GM21825 (cell line): ENCODE measurements around the gene DMTF1.
A peak's percentile ranks its signal among the peaks of the same experiment; 100 is the strongest.
"Not testable (repeated sequence)": the region's sequence is repeated elsewhere in the genome, so short reads cannot be mapped to it uniquely, and the experiment has no call there.

Source experiments
- ATAC-seq: cut with Tn5 transposase; IDR thresholded peaks from one replicate; pipeline ENCODE4 v1.9.1; 2021; ENCODE audit warnings: mild to moderate bottlenecking, moderate library complexity; ENCODE audit not compliant: unreplicated experiment

DMTF1 gene, protein sequence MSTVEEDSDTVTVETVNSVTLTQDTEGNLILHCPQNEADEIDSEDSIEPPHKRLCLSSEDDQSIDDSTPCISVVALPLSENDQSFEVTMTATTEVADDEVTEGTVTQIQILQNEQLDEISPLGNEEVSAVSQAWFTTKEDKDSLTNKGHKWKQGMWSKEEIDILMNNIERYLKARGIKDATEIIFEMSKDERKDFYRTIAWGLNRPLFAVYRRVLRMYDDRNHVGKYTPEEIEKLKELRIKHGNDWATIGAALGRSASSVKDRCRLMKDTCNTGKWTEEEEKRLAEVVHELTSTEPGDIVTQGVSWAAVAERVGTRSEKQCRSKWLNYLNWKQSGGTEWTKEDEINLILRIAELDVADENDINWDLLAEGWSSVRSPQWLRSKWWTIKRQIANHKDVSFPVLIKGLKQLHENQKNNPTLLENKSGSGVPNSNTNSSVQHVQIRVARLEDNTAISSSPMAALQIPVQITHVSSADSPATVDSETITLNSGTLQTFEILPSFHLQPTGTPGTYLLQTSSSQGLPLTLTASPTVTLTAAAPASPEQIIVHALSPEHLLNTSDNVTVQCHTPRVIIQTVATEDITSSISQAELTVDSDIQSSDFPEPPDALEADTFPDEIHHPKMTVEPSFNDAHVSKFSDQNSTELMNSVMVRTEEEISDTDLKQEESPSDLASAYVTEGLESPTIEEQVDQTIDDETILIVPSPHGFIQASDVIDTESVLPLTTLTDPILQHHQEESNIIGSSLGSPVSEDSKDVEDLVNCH

DNA sequence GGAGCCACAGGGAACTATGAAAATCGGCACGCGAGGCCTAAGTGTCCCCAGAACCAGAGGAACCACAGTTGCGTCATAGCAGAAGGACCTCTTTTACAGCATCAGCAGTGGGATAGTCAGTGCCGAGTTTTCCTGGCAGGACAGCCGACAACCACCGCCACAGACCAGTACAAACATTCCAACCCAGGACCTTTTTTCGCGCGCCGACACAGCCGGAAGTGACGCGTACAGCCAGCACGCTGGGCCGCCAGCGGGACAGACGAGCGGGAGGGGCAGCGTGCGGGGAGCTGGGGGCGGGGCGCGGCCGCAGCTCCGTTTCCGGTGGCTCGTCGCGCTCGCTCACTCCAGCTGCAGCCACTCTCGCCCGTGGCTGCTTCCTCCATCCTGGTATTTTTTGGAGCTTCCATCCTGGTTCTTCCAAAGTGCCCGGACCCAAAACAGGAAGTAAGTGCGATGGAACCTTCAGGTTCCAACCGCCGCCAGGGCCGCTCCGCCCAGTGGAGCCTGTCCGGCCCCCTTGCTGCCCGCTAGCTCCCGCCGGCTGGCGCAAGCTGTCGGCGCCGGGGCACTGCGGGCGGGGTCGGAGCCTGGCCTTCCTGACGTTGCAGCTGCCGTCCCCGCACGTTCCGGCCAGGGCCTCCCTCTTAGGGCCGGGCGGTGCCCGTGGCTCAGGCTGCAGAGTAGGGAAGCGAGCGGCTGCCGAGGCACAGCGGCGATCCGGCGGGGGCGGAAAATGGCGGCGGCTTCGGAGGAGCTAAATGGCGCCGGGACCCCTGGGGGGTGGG is at the start of gene DMTF1:
DMTF1 (plus strand) TSS at position 342 of the 785 bp plus-strand sequence. CDS start 12,489 bp downstream, outside the sequence.
- ATAC-seq: peak; percentile 90

DNA sequence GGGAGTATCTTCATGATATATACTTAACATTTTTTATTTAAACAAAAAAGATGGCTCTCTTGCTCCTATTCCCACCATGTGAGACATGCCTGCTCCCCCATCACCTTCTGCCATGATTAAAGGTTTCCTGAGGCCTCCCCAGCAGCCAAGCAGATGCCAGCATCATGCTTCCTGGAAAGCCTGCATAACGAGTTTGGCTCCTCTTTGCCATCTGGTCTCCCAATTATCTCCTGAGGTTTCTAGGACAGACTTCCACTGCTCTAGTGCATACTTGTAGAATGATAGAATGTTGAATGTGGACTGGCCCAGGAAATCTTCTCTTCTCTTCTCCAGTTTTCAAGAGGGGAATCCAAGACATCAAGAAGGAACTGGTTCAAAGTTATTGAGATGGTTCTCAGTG is 46.9 kb upstream of the DMTF1 start:
- ATAC-seq: no peak

DNA sequence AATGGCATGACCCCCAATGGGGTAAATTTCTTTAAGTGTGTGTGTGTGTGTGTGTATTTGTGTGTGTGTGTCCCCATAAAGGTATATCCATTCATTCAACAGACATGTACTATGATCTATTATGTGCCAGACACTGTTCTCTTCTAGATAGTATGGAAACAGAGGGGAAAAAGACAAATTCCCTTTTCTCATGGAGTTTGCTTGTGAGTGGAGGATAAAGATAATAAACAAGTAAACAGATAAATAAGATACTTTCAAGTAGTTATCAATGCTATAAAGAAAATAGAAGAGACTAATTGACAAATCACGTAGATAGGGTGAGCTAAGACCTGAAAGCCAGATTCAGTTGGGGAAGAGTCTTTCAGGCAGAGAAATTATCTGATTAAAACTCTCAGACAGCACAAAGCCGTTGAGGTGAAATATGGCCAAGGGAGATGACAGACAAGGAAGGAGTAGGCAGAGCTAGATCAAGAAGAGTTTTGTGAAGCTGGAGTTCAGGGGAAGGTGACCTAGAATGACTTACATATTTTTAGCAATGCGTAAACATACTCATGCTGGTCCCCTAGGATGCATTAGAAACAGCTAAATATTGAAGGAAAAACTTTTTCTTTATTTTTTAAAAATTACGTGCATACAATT is 45.2 kb upstream of the DMTF1 start:
- ATAC-seq: no peak

DNA sequence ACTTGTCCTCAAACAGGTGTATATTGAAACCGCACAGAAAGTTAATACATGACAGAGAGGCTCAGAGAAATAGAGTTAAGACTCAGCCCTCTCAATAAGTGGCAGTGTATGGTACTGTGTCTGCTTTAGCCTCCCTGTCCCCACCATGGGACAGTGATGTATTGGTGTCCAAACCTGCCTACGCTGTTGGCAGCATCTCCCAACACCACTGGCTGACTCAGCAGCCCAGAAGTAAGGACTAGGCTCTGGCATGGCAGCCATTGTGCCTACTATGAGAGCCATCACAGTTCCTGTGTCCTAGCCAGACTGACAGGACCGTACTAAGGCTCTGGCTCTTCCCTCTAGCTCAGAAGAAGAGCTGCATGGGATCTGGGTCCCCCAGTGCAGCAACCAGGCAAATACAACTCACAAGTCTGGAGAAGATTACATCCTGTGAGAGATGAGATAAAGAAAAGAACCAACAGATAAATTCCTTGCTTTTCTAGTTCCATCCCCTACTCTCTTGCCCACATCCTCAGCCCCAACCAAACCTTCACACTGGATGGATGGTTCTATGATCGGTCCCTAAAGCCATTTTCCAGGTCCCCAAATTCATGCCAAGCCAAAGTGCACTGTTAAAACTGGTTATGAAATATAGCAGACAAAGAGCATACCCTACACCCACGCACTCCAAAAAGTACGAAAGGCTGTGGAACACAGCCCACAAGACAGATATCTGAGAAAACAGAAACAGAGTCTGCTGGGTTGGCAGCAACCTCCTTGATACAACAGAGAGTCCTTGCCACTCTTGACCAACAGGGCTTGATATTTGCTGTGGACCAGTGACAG is 44.1 kb upstream of the DMTF1 start:
- ATAC-seq: no peak

DNA sequence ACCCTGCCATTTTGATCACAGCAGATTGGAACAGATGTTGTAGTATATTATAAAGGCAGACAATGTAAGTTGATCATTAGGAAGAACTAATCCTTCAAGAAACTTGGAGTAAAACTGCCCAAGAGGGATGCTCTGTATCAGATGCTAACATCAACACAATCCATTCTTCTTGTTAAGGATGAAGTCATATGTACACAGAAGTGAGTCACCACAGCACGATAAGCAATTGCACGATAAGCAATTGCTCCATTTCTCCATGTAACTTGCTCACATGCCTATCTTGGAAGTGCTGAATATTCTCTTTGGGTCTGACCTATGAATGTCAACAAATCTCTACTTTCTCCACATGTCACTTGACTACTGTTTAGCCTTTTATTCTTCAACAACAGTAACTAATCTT is 41.5 kb upstream of the DMTF1 start:
- no peak for ATAC-seq

DNA sequence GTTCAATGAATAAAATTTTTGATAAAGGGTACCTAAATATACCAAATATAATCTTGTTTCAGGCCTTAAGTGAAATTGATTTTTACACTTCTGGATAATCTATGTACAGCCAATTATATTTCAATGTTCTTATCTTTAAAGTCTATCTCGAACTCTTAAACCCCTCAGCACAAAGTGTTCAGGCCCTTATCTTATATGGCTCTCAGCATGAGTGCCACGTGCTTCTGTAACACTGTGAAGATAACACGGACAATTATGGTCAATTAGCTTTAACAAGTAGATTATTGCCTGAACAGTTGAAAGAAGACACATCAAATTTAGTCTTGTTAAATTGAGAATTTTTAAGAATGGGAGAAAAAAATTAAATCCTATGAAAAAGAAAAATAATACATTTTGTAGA is 40.4 kb upstream of the DMTF1 start:
- ATAC-seq: no peak

DNA sequence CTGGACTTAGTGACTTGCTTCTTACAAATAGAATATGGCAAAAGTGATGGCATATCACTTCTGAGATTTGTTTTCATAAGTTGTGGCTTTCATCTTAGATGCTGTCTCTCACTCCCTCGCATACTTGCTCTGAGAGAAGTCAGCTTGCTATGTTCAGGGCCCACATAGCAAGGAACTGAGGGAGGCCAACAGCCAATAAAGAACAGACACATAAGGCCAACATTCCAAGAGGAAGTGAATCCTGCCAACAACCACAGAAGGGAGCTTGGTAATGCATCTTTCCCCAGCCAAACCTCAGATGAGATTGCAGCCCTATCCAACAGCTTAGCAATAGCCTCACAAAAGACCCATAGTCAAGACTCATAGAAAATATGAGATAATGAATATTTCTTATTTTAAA is 39.2 kb upstream of the DMTF1 start:
- no peak for ATAC-seq

DNA sequence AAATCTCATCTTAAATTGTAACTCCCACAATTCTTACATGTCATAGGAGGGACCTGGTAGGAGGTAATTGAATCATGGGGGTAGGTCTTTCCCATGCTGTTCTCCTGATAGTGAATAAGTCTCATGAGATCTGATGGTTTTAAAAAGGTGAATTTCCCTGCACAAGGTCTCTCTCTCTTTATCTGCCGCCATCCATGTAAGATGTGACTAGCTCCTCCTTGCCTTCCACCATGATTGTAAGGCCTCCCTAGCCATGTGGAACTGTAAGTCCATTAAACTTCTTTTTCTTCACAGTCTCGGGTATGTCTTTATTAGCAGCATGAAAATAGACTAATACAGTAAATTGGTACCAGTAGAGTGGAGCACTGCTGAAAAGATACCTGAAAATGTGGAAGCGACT is 38.3 kb upstream of the DMTF1 start:
- not testable (repeated sequence) for ATAC-seq

DNA sequence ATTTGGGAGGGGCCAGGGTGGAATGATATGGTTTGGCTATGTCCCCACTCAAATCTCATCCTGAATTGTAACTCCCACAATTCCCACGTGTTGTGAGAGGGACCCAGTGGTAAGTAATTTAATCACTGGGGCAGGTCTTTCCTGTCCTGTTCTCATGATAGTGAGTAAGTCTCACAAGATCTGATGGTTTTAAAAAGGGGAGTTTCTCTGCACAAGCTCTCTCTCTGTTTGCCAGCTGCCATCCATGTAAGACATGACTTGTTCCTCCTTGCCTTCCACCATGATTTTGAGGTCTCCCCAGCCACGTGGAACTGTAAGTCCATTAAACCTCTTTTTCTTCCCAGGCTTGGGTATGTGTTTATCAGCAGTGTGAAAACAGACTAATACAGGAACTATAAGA is 36.5 kb upstream of the DMTF1 start:
- ATAC-seq: not testable (repeated sequence)

DNA sequence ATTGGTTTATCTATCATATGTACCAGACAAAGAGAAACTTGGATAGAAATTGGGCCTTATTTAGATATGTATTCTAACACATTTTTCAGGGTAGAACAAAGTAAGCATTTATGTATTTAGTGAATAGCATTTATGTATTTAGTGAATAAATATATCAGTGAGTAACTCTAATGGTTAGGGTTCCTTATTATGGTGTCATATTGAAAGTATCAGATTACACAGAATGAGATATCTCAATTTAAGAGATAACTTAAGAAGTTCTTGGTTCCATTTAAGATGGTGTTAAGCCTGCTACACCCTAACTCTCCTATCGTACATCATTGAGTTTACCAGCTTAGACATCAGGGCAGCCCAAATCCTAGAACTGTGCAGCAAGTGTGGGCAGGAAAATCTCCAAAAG is 35.9 kb upstream of the DMTF1 start:
- no peak for ATAC-seq

DNA sequence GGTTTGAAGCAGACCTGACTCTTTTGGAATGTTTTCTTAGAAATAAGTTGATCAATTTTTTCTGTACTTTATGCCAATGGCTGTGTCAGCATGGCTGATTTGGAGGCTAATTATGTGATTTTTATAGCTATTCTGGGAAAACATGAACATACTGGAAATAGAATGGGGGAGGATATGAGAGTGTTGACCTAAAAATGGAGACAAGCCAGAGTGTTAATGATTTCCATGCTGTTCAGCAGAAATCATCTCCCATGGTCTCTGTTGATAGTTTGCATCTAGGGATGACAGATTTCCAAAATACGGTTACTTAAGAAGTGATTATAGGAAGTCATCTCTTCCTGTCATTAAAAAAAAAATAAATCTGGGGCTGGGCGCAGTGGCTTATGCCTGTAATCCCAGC is 32.7 kb upstream of the DMTF1 start:
- ATAC-seq: no peak

DNA sequence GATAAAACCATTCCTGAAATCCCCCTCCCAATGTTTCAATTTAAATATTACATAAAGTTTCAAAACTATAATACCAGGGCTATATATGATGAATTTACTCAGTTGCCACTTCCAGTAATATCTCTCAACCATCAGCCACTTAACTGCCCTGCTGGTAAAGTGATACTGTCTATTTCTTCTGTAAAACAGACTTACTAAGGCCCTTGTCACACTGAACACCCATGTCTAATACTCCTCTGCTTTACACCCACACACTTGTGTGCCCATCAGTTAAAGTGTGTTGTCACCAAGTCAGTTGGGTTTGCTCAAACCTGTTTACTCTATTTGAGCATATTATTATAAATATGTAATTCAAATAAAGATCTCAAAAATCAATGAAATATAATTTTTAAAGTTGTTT is 29.1 kb upstream of the DMTF1 start:
- no peak for ATAC-seq

DNA sequence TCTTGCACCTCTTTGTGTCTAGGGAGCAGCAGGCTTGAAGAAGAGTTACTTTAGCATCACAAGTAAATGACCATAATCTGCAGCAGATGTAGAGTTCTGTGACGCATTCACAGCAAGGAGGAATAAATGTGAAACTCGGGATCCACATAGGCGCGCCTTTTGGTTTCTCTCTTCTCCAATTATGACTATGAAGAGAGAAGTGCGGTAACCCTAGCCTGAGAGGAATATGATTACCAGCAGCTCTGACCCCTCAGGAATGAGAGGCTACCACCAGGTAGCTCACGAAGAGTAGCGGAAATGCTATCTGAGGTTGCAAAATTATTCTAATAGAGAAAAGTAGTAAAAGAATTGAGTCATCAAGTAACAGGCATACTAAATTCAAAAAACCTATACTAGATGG is 25.2 kb upstream of the DMTF1 start:
- ATAC-seq: no peak

DNA sequence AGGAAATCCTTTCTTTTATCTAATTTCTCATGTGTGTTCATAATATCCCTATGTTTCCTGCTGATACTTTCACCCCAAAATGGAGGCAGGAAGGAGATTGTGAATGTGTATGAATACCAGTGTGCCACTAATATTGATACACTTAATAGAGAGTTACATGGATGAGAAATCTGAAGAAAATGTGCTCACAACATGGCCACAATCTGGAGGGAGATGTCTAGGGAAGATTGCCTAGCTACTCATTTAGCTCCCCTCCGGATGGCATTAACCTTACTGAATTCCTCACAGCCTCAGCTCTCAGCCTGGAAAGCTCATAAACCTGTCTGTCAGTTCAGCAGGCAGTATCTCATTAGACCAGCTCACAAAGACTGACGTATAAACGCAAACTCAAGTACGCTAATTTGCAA is 23.4 kb upstream of the DMTF1 start:
- ATAC-seq: no peak

DNA sequence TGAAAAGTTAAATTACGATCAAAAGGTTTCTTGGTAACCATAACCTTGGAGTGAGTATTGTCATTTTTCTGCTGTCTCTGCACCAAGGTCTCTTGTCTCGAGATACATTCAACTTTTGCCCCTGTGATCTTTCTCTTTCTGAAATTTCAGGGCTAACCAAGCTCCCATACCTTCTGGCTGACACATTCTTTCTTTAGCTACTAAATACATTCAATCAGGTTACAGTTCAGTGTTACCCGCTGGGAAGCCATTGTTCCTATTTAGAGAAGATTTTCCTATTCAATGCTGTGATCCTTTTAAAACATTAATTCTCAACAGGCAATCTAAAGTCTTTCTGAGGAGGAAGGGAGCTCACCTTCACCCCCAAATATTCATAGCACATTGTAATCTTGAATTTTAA is 22.9 kb upstream of the DMTF1 start:
- ATAC-seq: no peak

DNA sequence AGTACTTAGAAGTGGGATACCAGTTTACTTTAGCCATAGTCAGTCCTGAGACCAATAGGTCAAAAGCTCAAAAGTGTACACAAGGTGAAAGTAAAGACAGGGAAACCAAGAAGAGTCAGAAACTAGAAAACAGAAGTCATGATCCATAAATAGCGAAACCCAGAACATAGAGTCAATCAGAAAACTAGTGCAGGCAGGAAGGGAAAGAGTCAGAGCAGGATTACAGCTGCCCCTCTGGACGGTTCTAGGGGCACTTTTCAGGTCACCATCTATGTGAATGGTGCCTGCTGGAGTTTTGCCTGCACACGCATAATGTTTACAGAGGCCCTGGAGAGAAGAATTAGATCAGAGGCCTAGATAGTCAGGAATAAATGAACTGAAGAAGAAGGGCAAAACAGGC is 22.4 kb upstream of the DMTF1 start:
- peak; percentile 98 for ATAC-seq

DNA sequence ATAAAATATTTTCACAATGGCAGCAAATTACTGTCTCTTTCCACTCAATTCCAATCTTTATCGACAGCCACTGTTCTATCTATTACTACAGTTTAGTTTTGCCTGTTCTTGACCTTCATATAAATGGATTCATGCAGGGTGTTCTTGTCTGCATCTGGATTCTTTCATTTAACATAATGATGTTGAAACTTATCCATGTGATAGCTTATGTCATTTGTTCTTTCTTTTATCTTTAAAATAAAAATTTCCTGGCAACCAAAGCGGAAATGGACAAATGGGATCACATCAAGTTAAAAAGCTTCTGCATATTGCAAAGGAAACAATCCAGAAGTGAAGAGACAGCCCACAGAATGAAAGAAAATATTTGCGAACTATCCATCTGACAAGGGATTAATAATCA is 20.5 kb upstream of the DMTF1 start:
- no peak for ATAC-seq

DNA sequence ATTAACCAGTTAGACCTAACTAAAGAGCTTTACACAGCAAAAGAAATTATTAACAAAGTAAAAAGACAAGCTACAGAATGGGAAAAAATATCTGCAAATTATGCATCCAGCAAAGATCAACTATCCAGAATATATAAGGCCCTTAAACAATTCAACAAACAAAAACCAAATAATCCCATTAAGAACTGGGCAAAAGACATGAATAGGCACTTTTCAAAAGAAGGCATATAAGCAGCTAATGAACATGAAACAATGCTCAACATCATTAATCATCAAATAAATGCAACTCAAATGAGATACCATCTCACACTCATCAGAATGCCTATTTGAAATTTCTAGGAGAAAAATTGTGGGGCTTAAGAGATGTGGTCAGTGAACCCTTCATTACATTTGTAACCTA is 15.0 kb upstream of the DMTF1 start:
- no peak for ATAC-seq

DNA sequence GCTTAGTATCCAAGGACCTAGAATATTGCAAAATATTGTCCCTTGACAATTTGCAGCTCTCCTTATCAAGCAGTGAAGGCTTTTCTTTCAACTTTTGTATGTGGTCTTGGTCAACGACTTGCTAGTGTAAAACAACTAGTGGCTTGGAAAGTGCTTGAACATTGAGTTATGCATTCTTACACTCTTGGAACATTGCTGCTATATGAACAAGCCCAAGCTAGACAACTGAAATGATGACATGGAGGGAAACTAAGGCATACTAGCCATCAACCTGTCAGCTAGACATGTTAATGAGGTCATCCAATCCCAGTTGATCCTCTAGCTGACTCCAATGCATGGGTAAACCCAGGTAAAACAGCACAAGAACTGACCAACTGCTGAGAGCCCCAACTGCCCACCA is 12.7 kb upstream of the DMTF1 start:
- no peak for ATAC-seq

DNA sequence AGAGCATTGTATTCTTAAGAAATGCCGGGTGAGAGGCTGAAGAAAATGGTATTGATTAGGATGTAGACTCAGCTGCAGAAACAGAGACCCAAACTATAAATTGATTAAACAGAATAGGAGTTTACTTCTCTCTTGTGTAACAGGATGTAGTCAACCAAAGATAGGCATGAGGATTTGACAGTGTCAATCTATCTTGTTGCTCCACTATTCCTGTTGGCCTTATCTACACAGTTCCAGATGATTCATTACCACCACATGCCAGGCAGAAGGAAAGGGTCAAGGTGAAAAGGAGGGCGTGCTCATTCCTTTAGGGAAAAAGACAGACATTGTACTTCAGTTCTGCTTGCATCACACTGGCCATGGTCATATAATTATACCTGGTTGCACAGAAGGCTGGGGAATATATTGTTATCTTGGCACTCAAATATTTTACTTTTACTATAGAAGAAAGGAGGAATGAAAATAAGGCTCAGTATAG is 11.9 kb upstream of the DMTF1 start:
- no peak for ATAC-seq
